MM.1S (cell line): ENCODE measurements around the gene C19orf25.

Source experiments
- DNase-seq: peaks from one replicate; pipeline ENCODE4 v3.0.0-alpha.2; 2015
- H2AFZ ChIP-seq: fragments of 300-600 bp; sonication (generic); 2 replicates; pipeline ENCODE4 v1.6.0; 2016; ENCODE audit warnings: antibody characterized with exemption, low read length
- H3F3A ChIP-seq: fragments of 300-600 bp; sonication (generic); 2 replicates; pipeline ENCODE4 v1.6.1; 2016; ENCODE audit warnings: mild to moderate bottlenecking, antibody characterized with exemption, low read length, moderate library complexity, mixed read lengths; ENCODE audit not compliant: insufficient read depth
- H3K27ac ChIP-seq: fragments of 300-600 bp; sonication (generic); 2 replicates; pipeline ENCODE4 v1.5.1; 2016; ENCODE audit warnings: mild to moderate bottlenecking, low read length
- H3K27me3 ChIP-seq: fragments of 300-600 bp; sonication (generic); replicated peaks from 2 replicates; pipeline ENCODE4 v1.6.0; 2016; ENCODE audit warnings: low read length; ENCODE audit not compliant: insufficient read depth
- H3K36me3 ChIP-seq: fragments of 300-600 bp; sonication (generic); replicated peaks from 2 replicates; pipeline ENCODE4 v1.6.1; 2016; ENCODE audit warnings: mild to moderate bottlenecking, low read length, mixed read lengths; ENCODE audit not compliant: insufficient read depth
- H3K4me1 ChIP-seq: fragments of 300-600 bp; sonication (generic); 2 replicates; pipeline ENCODE4 v1.6.1; 2016; ENCODE audit warnings: low read length, mixed read lengths
- H3K4me2 ChIP-seq: fragments of 300-600 bp; sonication (generic); 2 replicates; pipeline ENCODE4 v1.6.0; 2016; ENCODE audit warnings: low read depth, low read length
- H3K4me3 ChIP-seq: fragments of 300-600 bp; sonication (generic); 2 replicates; pipeline ENCODE4 v1.5.1; 2016; ENCODE audit warnings: low read length, mixed read lengths
- H3K79me2 ChIP-seq: fragments of 300-600 bp; sonication (generic); 2 replicates; pipeline ENCODE4 v1.6.1; 2016; ENCODE audit warnings: mixed run types, low read length, mixed read lengths
- H3K9ac ChIP-seq: fragments of 300-600 bp; sonication (generic); 2 replicates; pipeline ENCODE4 v1.6.1; 2016; ENCODE audit warnings: low read length, mixed read lengths
- H3K9me2 ChIP-seq: fragments of 300-600 bp; sonication (generic); replicated peaks from 2 replicates; pipeline ENCODE4 v1.6.1; 2016; ENCODE audit warnings: mild to moderate bottlenecking, low read length, mixed read lengths; ENCODE audit not compliant: insufficient read depth
- H3K9me3 ChIP-seq: fragments of 300-600 bp; sonication (generic); replicated peaks from 2 replicates; pipeline ENCODE4 v1.6.1; 2016; ENCODE audit warnings: mild to moderate bottlenecking, low read length, mixed read lengths; ENCODE audit not compliant: insufficient read depth
- H4K20me1 ChIP-seq: fragments of 300-600 bp; sonication (generic); 2 replicates; pipeline ENCODE4 v1.6.1; 2016; ENCODE audit warnings: mild to moderate bottlenecking, low read length, moderate library complexity, mixed read lengths; ENCODE audit not compliant: insufficient read depth
- CTCF ChIP-seq: fragments of 300-600 bp; sonication (generic); IDR thresholded peaks from 2 replicates; pipeline ENCODE4 v1.5.1; 2016; ENCODE audit warnings: antibody characterized with exemption, low read length, mixed read lengths
- EZH2 ChIP-seq: fragments of 300-600 bp; sonication (generic); optimal IDR thresholded peaks from 2 replicates; pipeline ENCODE3; 2017; ENCODE audit warnings: low read depth, mild to moderate bottlenecking, antibody characterized with exemption, low read length, mixed read lengths
- EZH2phosphoT487 ChIP-seq: fragments of 300-600 bp; sonication (generic); IDR thresholded peaks from 2 replicates; pipeline ENCODE4 v1.6.1; 2018; ENCODE audit warnings: antibody characterized with exemption, low read length

The C19orf25 gene

GRCh38 chr19:1425102-1425837 is 53.7 kb downstream of the C19orf25 start:
- H3K4me1 ChIP-seq = no peaks in the 10 kb centered on the region
- H3K9me3 ChIP-seq = no peaks in the 10 kb centered on the region
- no peak for DNase-seq
- H3F3A ChIP-seq = peaks cover 4% of the 10 kb centered on the region; the same call in 1 of the 2 replicates
- H3K9me2 ChIP-seq = no peaks in the 10 kb centered on the region
- H3K9ac ChIP-seq = no peak overlapping the region
- no peak overlapping the region for H3K4me3 ChIP-seq
- TF ChIP-seq EZH2phosphoT487 = no peak
- peaks cover 80% of the 10 kb centered on the region for H3K79me2 ChIP-seq
- no peak overlapping the region for H3K4me2 ChIP-seq
- no peak overlapping the region for H3K27ac ChIP-seq
- no peak overlapping the region for H2AFZ ChIP-seq
- no peaks in the 10 kb centered on the region for H3K27me3 ChIP-seq
- peaks cover 29% of the 10 kb centered on the region for H3K36me3 ChIP-seq
- 0 out of 2 replicates have a peak, but pooled peaks cover 7% of the 10 kb centered on the region for H4K20me1 ChIP-seq

- Histone ChIP-seq H3K4me3 (no peak overlapping the region), H3K27me3 (no peaks in the 10 kb centered on the region), H3K4me1 (no peaks in the 10 kb centered on the region), H3K9me2 (no peaks in the 10 kb centered on the region), H2AFZ (no peak overlapping the region), H3K27ac (no peak overlapping the region), H4K20me1 (peaks cover 7% of the 10 kb centered on the region; the same call in 1 of the 2 replicates), H3K36me3 (peaks cover 32% of the 10 kb centered on the region), H3K4me2 (no peak overlapping the region), H3K9ac (no peak overlapping the region), H3K79me2 (peaks cover 82% of the 10 kb centered on the region), H3K9me3 (no peaks in the 10 kb centered on the region), H3F3A (peaks cover 4% of the 10 kb centered on the region; the same call in 1 of the 2 replicates)
- TF ChIP-seq CTCF (no peak), EZH2 (no peak), EZH2phosphoT487 (no peak)
- DNase-seq = no peak
These were observed 54.6 kb downstream of the C19orf25 start for GRCh38 chr19:1424192-1424955.

GRCh38 chr19:1423436-1424191 is 55.4 kb downstream of the C19orf25 start:
- Histone ChIP-seq H3K27me3 (no peaks in the 10 kb centered on the region), H3K9me2 (no peaks in the 10 kb centered on the region), H3K9me3 (no peaks in the 10 kb centered on the region), H3K27ac (no peak overlapping the region), H3K9ac (no peak overlapping the region), H4K20me1 (peaks cover 15% of the 10 kb centered on the region; the same call in 1 of the 2 replicates), H3K4me1 (no peaks in the 10 kb centered on the region), H2AFZ (no peak overlapping the region), H3K4me2 (no peak overlapping the region), H3K36me3 (peaks cover 39% of the 10 kb centered on the region), H3F3A (peaks cover 4% of the 10 kb centered on the region; the same call in 1 of the 2 replicates), H3K79me2 (peaks cover 82% of the 10 kb centered on the region), H3K4me3 (no peak overlapping the region)
- DNase-seq = no peak
- no peak for TF ChIP-seq EZH2phosphoT487
- no peak for TF ChIP-seq EZH2
